ENCODE results near the gene DENND2D.

DNA sequence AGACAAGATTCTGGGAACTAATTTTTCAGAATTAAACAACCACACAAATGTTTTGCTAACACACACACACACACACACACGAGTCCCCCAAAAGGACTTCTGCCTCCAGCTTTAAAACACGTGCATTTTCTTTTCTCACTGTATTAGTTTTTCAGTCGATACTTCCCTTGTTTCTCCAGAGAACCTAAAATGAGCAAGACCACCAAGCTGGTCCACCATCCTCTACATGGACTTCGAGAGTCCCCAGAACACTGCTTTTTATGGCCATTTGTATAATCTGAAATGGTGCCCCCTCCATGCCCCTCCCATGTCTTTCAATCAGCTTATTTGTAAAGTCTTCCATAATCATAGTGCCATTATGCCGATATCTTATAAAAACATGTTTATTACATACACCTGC lies 16.3 kb upstream of the DENND2D start:
- TF ChIP-seq CTCF (IDR thresholded peaks at IDR 0.05) (no peak), POLR2A (IDR thresholded peaks at IDR 0.05) (no peak), POLR2AphosphoS5 (IDR thresholded peaks at IDR 0.05) (no peak)

All from suprapubic skin (tissue), 4 donors.